Retina (tissue), 1 donor: ENCODE measurements around the gene GSDME.
"Not testable (repeated sequence)": the region's sequence is repeated elsewhere in the genome, so short reads cannot be mapped to it uniquely, and the experiment has no call there.

Source experiments
- DNase-seq: peaks from one replicate; pipeline ENCODE4 v3.0.0-alpha.2; 2016

GSDME gene

DNA sequence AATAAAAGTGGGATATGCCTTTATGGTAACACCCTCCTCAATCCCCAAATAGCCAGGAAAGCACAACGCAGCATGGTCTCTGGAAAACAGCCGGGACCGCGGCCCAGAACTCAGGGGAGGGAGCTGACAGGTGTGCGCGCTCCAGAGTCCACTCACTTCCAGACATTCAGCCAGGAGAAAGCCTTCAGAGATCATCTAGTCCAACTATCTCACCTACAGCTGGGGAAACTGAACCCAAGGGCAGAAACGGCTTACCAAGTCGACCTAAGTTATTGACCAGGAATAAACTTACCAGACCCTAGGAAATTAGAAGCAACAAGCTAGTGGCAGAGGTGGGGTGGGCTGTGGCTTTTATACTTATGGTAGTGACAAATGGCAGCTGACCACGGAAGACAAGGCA lies 16.4 kb downstream of the GSDME start:
- no peak for DNase-seq

DNA sequence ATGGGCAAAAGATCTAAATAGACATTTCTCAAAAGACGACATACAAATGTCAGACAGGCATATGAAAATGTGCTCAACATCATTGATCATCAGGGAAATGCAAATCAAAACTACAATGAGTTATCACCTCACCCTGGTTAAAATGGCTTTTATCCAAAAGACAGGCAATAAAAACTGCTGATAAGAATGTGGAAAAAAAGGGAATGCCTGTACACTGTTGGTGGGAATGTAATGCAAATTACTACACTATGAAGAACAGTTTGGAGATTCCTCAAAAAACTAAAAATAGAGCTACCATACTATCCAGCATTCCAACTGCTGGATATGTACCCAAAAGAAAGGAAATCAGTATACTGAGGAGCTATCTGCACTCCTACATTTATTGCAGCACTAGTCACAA lies 18.0 kb downstream of the GSDME start:
- DNase-seq: no peak

DNA sequence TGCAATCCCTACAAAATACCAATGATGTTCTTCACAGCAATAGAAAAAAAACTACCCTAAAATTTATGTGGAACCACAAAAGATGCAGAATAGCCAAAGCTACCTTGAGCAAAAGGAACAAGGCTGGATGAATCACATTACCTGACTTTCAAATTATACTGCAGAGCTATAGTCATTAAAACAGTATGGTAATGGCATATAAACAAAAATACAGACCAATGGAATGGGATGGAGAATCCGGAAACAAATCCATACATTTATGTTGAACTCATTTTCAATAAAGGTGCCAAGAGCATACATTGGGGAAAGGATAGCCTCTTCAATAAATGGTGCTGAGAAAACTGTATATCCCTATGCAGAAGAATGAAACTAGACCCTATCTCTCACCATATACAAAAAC lies 18.7 kb downstream of the GSDME start:
- no peak for DNase-seq

DNA sequence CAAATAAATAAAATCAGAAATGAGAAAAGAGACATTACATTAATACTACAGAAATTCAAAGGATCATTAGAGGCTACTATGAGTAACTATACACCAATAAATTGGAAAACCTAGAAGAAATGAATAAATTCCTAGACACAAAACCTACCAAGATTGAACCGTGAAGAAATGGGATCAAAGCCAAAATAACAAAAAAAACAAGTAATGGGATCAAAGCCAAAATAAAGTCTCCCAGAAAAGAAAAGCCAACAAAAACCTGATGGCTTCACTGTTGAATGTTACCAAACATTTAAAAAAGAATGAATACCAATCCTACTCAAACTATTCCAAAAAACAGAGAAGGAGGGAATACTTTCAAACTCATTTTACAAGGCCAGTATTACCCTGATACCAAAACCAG lies 20.0 kb downstream of the GSDME start:
- DNase-seq: no peak

DNA sequence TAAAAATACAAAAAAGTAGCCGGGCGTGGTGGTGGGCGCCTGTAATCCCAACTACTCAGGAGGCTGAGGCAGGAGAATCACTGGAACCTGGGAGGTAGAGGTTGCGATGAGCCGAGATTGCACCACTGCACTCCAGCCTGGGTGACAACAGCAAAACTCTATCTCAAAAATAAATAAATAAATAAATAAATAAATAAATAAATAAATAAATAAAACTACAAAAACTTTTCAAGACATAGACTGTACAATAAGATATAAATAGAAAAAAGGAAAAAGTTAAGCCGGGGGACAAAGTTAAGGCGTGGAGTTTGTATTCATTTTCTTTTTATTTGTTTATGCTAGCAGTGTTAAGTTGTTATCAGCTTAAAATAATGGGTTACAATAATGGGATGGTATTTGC lies 21.7 kb downstream of the GSDME start:
- DNase-seq: not testable (repeated sequence)

DNA sequence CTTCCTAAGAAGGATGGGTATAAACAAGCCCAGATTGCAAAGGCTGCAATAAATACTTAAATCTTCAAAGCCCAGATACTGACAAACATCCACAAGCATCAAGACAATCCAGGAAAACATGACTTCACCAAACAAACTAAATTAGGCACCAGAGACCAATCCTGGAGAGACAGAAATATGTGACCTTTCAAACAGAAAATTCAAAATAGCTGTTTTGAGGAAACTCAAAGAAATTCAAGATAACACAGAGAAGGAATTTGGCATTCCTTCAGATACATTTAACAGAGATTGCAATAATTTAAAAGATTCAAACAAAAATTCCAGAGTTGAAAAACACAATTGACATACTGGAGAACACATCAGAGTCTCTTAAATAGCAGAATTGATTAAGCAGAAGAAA lies 23.0 kb downstream of the GSDME start:
- no peak for DNase-seq

GRCh38 chr7:24733414-24734060 lies 23.7 kb downstream of the GSDME start:
- DNase-seq: no peak

DNA sequence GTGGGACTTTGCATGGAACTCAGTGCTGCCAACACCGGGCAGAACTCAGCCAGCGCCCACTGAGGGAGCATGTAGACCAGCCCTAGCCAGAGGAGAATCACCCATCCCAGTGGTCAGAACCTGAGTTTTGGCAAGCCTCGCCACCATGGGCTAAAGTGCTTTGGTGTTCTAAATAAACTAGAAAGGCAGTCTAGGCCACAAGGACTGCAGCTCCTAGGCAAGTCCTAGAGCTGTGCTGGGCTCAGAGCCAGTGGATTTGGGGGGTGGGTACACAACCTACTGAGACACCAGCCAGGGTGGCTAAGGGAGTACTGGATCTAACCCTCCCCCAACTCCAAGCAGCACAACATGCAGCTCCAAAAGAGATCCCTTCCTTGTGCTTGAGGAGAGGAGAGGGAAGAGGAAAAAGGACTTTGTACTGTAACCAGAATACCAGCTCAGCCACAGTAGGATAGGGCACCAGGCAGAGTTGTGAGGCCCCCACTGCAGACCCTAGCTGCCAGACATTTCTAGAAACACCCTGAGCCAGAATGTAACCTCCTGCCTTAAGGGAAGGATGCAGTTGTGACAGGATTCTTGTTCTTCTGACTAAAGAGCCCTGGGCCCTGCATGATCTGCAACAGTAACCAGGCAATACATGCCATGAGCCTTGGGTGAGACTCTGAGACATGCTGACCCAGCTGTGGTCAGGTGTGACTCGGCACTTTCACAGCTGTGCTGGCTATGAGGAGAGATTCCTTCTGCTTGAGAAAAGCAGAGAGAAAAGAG lies 24.4 kb downstream of the GSDME start:
- DNase-seq: no peak

GRCh38 chr7:24731313-24731712 lies 26.0 kb downstream of the GSDME start:
- no peak for DNase-seq

- no peak for DNase-seq
Measured at GRCh38 chr7:24730018-24730369, 27.3 kb downstream of the GSDME start.

DNA sequence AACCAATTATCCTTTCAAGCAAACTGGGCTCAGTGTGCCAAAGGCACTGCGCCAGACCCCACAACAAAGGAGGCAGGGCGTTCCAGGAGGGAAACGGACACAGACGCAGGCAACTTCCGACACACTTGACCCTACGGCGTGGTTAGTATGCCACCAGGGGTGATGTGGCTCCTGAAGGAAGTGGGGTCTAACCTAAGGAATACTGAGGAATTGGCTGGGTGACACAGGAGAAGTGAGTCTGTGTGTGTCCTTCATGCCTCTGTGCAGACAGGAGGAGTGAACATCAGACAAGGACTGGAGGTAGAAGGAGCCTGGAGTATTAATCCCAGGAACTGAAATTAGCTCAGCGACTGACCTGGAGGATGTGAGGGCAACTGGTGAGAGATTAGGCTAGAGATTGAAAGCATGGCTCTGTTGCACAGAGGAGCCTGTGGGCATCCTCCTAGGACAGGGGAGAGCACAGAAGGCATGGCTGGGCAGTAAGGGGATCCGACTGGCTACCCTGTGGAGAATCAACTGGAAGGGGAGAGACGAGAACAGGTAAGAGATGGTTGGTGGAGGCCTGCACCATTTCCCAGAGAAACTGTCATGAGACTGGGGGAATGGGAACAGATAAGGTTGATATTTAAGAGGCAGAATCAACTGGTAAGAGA lies 27.8 kb downstream of the GSDME start:
- DNase-seq: no peak

DNA sequence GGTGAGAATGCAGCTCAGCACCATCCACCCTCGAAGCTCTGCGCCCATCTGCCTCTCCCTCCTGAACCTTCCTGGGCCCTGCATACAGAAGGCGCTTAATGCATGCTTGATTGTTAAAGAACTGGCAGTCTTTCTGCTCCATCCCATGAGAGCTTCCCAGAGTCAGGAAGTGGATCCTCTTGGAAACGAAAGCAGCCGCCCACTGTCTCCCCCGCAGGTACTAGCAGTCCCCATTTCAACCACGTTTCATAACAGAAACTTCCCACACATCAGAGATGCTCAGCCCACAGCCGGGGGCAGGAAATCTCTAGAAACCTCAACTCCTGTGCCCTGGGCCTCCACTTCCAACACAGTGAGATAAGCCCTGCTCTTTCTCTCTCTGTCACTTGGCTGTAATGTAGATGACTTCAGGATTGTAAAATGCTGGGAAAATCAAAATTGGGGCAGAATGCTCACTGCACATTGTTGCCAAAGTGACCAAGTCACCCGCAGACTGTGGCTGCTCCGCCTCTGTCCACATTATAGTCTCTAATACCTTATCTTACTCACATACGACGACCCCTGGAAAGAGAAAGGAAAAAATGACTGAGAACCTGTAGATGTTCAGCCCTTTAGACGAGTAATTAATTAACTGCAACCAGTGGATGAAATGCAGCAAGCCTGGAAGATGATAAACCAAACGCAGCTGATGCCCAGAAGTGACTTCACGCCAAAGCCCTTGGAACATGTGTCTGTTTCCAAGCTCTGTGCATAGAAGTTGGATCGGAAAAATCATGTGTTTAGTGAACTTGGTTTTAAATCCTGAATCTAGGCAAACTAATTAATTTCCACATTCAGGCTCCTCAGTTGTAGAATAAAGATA lies 28.5 kb downstream of the GSDME start:
- no peak for DNase-seq

- no peak for DNase-seq
Measured at GRCh38 chr7:24728121-24728500, 29.2 kb downstream of the GSDME start.

DNA sequence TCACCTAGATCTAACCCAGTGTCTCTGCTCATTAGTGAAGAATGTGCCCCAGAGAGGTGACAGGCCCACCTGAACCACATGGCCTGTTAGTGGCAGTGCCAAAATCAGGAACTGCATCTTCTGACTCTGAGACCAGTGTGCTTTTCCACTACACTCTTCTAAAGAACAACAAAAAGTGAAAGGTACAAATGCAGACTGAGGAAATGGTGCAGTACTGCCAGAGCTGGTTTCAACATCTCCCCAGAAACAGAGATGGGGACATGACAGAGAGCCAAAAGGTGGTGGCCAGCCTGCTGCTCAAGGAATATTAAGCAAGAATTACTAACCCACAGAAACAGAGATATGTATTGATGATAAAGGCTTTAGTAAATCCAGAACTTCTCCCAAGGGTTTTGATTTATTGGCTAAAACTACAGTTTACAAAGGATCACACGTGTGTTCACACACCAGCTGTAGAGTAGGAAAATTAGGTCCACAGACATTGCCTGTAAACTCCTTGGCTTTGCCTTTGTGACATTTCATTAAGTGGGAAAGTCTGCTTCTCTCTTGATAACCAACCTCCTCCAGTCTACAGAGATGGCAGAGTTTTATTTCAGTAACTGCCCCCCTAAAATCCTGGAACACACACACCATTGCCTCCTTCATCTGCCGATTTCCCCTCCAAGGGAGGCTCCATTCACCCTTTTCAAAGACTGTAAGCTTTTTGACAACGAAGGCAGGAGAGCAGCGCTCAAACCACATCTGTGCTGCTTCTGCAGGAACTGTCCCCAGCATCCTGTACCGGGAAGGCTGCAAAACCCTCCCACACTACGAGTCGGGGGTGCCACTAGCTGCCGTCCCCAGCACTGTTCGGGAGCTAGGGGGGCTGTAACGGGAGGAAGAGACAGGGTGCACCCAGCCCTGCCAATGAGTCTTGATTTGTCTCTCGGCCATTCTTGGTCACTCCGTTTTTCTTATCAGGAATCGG lies 29.8 kb downstream of the GSDME start:
- DNase-seq: no peak

DNA sequence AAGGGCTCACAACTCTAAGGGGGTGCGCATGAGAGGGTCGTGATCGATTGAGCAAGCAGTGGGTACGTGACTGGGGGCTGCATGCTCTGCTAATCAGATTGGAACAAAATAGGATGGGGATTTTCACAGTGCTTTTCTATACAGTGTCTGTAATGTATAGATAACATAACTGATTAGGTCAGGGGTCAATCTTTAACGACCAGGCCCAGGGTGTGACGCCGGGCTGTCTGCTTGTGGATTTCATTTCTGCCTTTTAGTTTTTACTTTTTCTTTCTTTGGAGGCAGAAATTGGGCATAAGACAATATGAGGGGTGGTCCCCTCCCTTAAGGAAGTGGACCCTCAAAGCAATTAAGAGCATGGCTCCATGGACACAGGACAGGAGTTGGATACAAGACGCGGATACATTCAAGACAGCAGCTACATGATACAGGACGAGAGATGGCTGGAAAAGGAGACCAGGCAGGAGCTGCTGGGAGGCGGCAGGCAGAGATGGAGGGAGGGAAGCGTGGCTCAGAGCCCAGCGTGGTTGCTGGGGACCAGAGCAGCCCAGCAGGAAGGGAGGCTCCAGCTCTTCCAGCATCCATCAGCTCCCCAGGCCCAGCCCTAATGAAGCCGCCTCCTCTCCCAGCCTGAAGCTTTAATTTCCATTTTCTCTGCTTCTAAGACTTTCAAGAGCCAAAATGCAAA lies 31.6 kb downstream of the GSDME start:
- no peak for DNase-seq

DNA sequence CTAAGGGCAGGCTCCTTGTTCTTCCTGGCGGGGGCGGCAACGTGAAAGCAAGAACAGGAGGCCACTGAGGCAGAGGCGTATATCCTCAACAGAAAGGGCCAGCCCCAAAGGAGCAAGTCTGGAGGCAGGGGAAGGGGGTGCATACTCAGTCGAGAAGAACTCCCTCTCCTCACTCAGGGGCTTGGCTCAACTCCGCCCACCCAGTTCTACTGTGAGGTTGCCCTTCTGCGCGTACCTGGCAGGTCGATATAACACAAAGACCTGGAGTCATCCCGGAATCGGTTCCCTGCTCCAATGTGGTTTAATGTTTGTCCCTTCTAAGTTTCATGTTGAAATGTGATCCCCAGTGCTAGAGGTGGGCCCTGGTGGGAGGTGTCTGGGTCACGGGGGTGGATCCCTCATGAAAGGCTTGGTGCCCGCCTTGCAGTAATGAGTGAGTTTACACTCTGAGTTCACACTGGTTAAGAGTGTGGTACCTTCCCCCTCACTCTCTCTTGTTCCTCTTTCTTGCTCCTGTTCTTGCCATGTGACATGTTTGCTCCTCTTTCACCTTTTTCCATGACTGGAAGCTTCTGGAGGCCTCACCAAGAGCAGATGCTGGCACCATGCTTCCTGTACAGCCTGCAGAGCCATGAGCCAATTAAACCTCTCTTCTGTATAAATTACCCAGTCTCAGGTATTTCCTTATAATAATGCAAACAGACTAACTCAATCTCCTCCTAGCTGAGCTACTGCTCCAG lies 32.6 kb downstream of the GSDME start:
- DNase-seq: no peak

GRCh38 chr7:24723178-24723530 lies 34.1 kb downstream of the GSDME start:
- DNase-seq: no peak

- DNase-seq: peak; percentile 60
Measured at GRCh38 chr7:24722386-24723177, 34.7 kb downstream of the GSDME start.

DNA sequence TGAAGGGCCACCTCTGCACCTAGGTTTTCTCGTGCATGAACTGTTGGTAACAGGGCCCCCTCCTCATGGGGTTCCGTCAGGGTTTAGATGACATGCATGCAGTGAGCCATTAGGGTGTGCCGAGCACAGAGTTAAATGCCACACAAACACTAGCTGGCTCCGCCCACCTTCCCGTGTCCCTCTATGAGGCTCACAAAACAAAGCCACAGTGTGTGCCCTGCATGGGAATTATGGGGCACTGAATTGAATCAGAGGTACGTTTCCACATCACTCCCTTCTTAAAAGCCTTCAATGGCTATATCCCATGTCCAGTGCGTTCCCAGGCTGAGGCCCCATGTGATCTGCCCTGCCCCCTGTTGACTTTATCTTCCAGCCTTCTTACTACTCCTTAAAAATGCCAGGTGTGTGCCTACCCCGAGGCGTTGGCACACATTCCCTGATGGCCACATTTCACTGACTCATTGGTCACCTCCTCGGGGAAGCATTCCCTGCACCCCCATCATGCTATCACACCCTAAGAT lies 35.7 kb downstream of the GSDME start:
- no peak for DNase-seq

DNA sequence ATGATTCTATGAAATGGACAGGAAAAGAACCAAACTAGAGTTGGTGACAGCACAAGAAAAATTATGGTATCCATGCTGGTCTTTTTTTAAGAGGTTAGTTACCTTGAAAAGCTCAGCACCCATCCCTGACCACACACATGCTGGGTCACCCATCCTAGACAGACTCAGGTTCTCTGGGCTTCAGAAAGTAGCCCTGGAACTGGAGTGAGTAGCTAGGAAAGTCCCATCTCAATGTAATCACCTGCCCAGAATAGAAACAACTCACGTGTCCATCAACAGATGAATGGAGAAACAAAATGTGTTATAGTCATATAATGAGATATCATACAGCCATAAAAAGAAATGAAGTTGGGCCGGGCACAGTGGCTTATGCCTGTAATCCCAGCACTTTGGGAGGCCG lies 37.0 kb downstream of the GSDME start:
- no peak for DNase-seq
